IMR-90 (cell line): ENCODE results near the gene TCF25. TPM values are rescaled to one million over a fixed set of nuclear protein-coding genes. Genes with fewer than 3 reads are reported as not detected.

Source experiments
- ATAC-seq: fragments of 200-7000 bp; cut with Tn5 transposase; 2 replicates; pipeline ENCODE4 v1.9.1; 2020; ENCODE audit warnings: low read depth, mild to moderate bottlenecking, moderate library complexity
- BruUV-seq: library from RNA; stranded (reverse); fragments of 400-500 nt; replicated peaks from 2 replicates; lab custom pipeline; 2021; lab: Mats Ljungman, UMichigan
- CTCF ChIA-PET: fragments of 300-600 bp; formaldehyde crosslinking; extraction: SDS; loops from one replicate; lab custom pipeline; 2021; ENCODE audit warnings: antibody characterized with exemption; lab: Yijun Ruan, JAX
- POLR2A ChIA-PET: fragments of 300-600 bp; sonication (Branson Sonifier 250); formaldehyde crosslinking; loops from one replicate; lab custom pipeline; 2022; ENCODE audit warnings: antibody characterized with exemption; ENCODE audit not compliant: unreplicated experiment; lab: Charles Lee
- DNase-seq: peaks from one replicate; pipeline ENCODE4 v3.0.0; 2013
- H2AFZ ChIP-seq: replicated peaks from 2 replicates; pipeline ENCODE3; 2013; ENCODE audit warnings: low read length, mild to moderate bottlenecking; ENCODE audit not compliant: poor library complexity
- H2AK5ac ChIP-seq: 2 replicates; pipeline ENCODE4 v1.6.1; 2013; ENCODE audit warnings: low read depth, low read length, inconsistent platforms
- H2AK9ac ChIP-seq: replicated peaks from 2 replicates; pipeline ENCODE3; 2013; ENCODE audit warnings: mild to moderate bottlenecking, low read depth, low read length, moderate library complexity; ENCODE audit not compliant: poor library complexity
- H2BK120ac ChIP-seq: 2 replicates; pipeline ENCODE4 v1.6.1; 2013; ENCODE audit warnings: low read depth, low read length, inconsistent platforms
- H2BK15ac ChIP-seq: 3 replicates; pipeline ENCODE4 v1.6.1; 2013; ENCODE audit warnings: low read depth, low read length, inconsistent platforms
- H2BK20ac ChIP-seq: 2 replicates; pipeline ENCODE4 v1.6.1; 2013; ENCODE audit warnings: low read depth, mild to moderate bottlenecking, inconsistent platforms, low read length, moderate library complexity
- H2BK5ac ChIP-seq: 2 replicates; pipeline ENCODE4 v1.6.1; 2013; ENCODE audit warnings: mild to moderate bottlenecking, low read depth, low read length, inconsistent platforms; ENCODE audit not compliant: poor library complexity, severe bottlenecking
- H3K14ac ChIP-seq: replicated peaks from 2 replicates; pipeline ENCODE4 v1.6.1; 2013; ENCODE audit warnings: low read depth, low read length, inconsistent platforms
- H3K18ac ChIP-seq: 2 replicates; pipeline ENCODE4 v1.6.1; 2013; ENCODE audit warnings: low read depth, low read length, control low read depth
- H3K23ac ChIP-seq: 2 replicates; pipeline ENCODE4 v1.6.1; 2013; ENCODE audit warnings: low read depth, low read length, inconsistent platforms
- H3K27ac ChIP-seq: 2 replicates; pipeline ENCODE4 v1.5.1; 2013; ENCODE audit warnings: mild to moderate bottlenecking, control low read depth, low read length; ENCODE audit not compliant: insufficient read depth
- H3K27me3 ChIP-seq: 2 replicates; pipeline ENCODE4 v1.6.1; 2013; ENCODE audit warnings: low read length; ENCODE audit not compliant: control insufficient read depth, insufficient read depth
- H3K36me3 ChIP-seq: 2 replicates; pipeline ENCODE4 v1.6.1; 2013; ENCODE audit warnings: low read length, mixed read lengths; ENCODE audit not compliant: control insufficient read depth, insufficient read depth
- H3K4ac ChIP-seq: 2 replicates; pipeline ENCODE4 v1.6.1; 2013; ENCODE audit warnings: low read depth, low read length, inconsistent platforms
- H3K4me1 ChIP-seq: 2 replicates; pipeline ENCODE4 v1.6.1; 2013; ENCODE audit warnings: low read length, mixed read lengths; ENCODE audit not compliant: control insufficient read depth, insufficient read depth
- H3K4me2 ChIP-seq: 2 replicates; pipeline ENCODE4 v1.6.1; 2013; ENCODE audit warnings: low read depth, mild to moderate bottlenecking, control low read depth, low read length, moderate library complexity
- H3K4me3 ChIP-seq: 2 replicates; pipeline ENCODE4 v1.5.1; 2013; ENCODE audit warnings: low read depth, mild to moderate bottlenecking, control low read depth, low read length, moderate library complexity; ENCODE audit not compliant: insufficient read depth
- H3K56ac ChIP-seq: 2 replicates; pipeline ENCODE4 v1.6.1; 2013; ENCODE audit warnings: low read length, inconsistent platforms; ENCODE audit not compliant: insufficient read depth; ENCODE audit errors: extremely low read depth
- H3K79me1 ChIP-seq, 2 experiments: 2 replicates each; pipeline ENCODE4 v1.6.1; 2013; ENCODE audit warnings: low read length in 2 of 2, inconsistent platforms in 1 of 2, low read depth in 1 of 2
- H3K9ac ChIP-seq: 2 replicates; pipeline ENCODE4 v1.6.1; 2013; ENCODE audit warnings: low read depth, low read length, control low read depth
- H3K9me1 ChIP-seq: 2 replicates; pipeline ENCODE4 v1.6.1; 2013; ENCODE audit warnings: low read length, inconsistent platforms; ENCODE audit not compliant: insufficient read depth
- H3K9me3 ChIP-seq: 2 replicates; pipeline ENCODE4 v1.6.1; 2013; ENCODE audit warnings: low read length; ENCODE audit not compliant: control insufficient read depth, insufficient read depth
- H4K20me1 ChIP-seq: 2 replicates; pipeline ENCODE4 v1.6.1; 2013; ENCODE audit warnings: low read length, inconsistent platforms; ENCODE audit not compliant: insufficient read depth
- H4K5ac ChIP-seq: 2 replicates; pipeline ENCODE4 v1.6.1; 2013; ENCODE audit warnings: mild to moderate bottlenecking, low read depth, low read length, control low read depth
- H4K8ac ChIP-seq, 2 experiments: 2 replicates each; pipeline ENCODE4 v1.6.1; 2013; ENCODE audit warnings: low read depth in 2 of 2, low read length in 2 of 2, control low read depth in 1 of 2, inconsistent platforms in 1 of 2
- H4K91ac ChIP-seq: 2 replicates; pipeline ENCODE4 v1.6.1; 2013; ENCODE audit warnings: low read depth, low read length, inconsistent platforms; ENCODE audit not compliant: insufficient read depth
- BHLHE40 ChIP-seq: fragments of 150-350 bp; IDR thresholded peaks from 2 replicates; pipeline ENCODE4 v1.6.1; 2016; ENCODE audit warnings: mild to moderate bottlenecking, low read depth, low read length
- CEBPB ChIP-seq: IDR thresholded peaks from 2 replicates; pipeline ENCODE4 v1.6.1; 2012; ENCODE audit warnings: low read depth, low read length, improper control_type of control experiment
- FOS ChIP-seq: fragments of 150-350 bp; IDR thresholded peaks from 2 replicates; pipeline ENCODE4 v1.6.1; 2016; ENCODE audit warnings: low read depth, low read length
- MAFK ChIP-seq: IDR thresholded peaks from 2 replicates; pipeline ENCODE4 v1.6.1; 2012; ENCODE audit warnings: low read depth, low read length, improper control_type of control experiment
- MAZ ChIP-seq: IDR thresholded peaks from 2 replicates; pipeline ENCODE4 v1.6.1; 2012; ENCODE audit warnings: low read depth, mild to moderate bottlenecking, low read length, improper control_type of control experiment, moderate library complexity, borderline replicate concordance
- POLR2A ChIP-seq: IDR thresholded peaks from 2 replicates; pipeline ENCODE4 v1.6.1; 2012; ENCODE audit warnings: mild to moderate bottlenecking, low read depth, low read length
- RAD21 ChIP-seq: IDR thresholded peaks from 2 replicates; pipeline ENCODE4 v1.6.1; 2012; ENCODE audit warnings: low read length, improper control_type of control experiment
- RCOR1 ChIP-seq: IDR thresholded peaks from 2 replicates; pipeline ENCODE4 v1.6.1; 2012; ENCODE audit warnings: mild to moderate bottlenecking, low read length, improper control_type of control experiment; ENCODE audit not compliant: insufficient replicate concordance
- USF2 ChIP-seq: fragments of 150-350 bp; IDR thresholded peaks from 2 replicates; pipeline ENCODE4 v1.6.1; 2017; ENCODE audit warnings: mild to moderate bottlenecking, antibody characterized with exemption, low read length, low read depth
- WGBS, 2 experiments: methylation state at CpG; one replicate each; pipeline versions ENCODE4 v1.1.5 to v1.1.7; 2013; ENCODE audit warnings: missing lambda C conversion rate in 2 of 2; ENCODE audit not compliant: insufficient read length in 1 of 2; ENCODE audit errors: extremely low coverage in 2 of 2; 5-methylcytosine and 5-hydroxymethylcytosine counted together
- dilution Hi-C: fragments of 300-500 bp; cut with HindIII; formaldehyde crosslinking; loops from one replicate; pipeline ENCODE4 v1.14.3; 2018; ENCODE audit warnings: low sequenced_read_pairs; ENCODE audit not compliant: unreplicated experiment
- in situ Hi-C: fragments of 300-500 bp; cut with MboI; formaldehyde crosslinking; loops from 3 replicates; pipeline ENCODE4 v1.14.3; 2019; ENCODE audit warnings: low sequenced_read_pairs, inconsistent platforms, mixed read lengths
- intact Hi-C: fragments of 100-400 bp; cut with micrococcal nuclease; formaldehyde crosslinking; loops from 2 replicates; pipeline ENCODE4 v1.10.0; 2022
- polyA plus RNA-seq, 3 experiments: library from polyadenylated mRNA; depleted of rRNA; stranded (reverse); fragments of >200 nt; gene quantifications; 2 replicates each; pipeline ENCODE4 v1.2.3, GENCODE V29; 2012; ENCODE audit warnings: low replicate concordance in 1 of 3
- total RNA-seq: library from RNA; depleted of rRNA; stranded (reverse); fragments of >200 nt; gene quantifications from 2 replicates; pipeline ENCODE4 v1.2.3, GENCODE V29; 2012

TCF25 gene
- total and polyA plus RNA-seq, 2 of the 4 experiments (the other 2 are of a cell fraction), result 127 to 184 TPM

- peak overlapping the region; percentile 93 for H2AFZ ChIP-seq
- dilution Hi-C loops, result no loop called here
- intact Hi-C loops, result loop anchor here (10.0 kb wide), 1 partner anchor 102 kb away; no protein-coding TSS in a partner anchor
Observed at GRCh38 chr16:89922477-89922883, 49.1 kb downstream of the TCF25 start.

More at GRCh38 chr16:89922477-89922883, 49.1 kb downstream of the TCF25 start:
- peak overlapping the region; percentile 100 for H3K23ac ChIP-seq
- peak overlapping the region; percentile 93 for H3K4me2 ChIP-seq
- CTCF ChIA-PET, result interaction anchor here (0.8 to 1.2 kb wide), 3 partner anchors 12 to 28 kb away, joined by 3 to 4 read pairs (median 3); no protein-coding TSS in a partner anchor
- H2AK9ac ChIP-seq, result peak overlapping the region; percentile 100
- H4K5ac ChIP-seq, result peak overlapping the region; percentile 96
- peak overlapping the region; percentile 93 for H2BK15ac ChIP-seq
- H3K36me3 ChIP-seq, result peaks cover under 1% of the 10 kb centered on the region; the same call in 1 of the 2 replicates
- ATAC-seq, result peak; percentile 30
- peaks cover 27% of the 10 kb centered on the region for H3K4me1 ChIP-seq
- POLR2A ChIA-PET, result interaction anchor here (0.5 to 0.9 kb wide), 4 partner anchors 14 to 382 kb away, joined by 3 to 9 read pairs (median 3); no protein-coding TSS in a partner anchor
- peaks cover 38% of the 10 kb centered on the region for H4K20me1 ChIP-seq
- H3K27me3 ChIP-seq, result no peaks in the 10 kb centered on the region
- in situ Hi-C loops, result no loop called here
- peak overlapping the region; percentile 99 for H3K56ac ChIP-seq
- DNase-seq, result peak; percentile 91
- H3K4me3 ChIP-seq, result peak overlapping the region; percentile 83
- peak overlapping the region; percentile 99 for H3K14ac ChIP-seq
- H2AK5ac ChIP-seq, result peak overlapping the region; percentile 97
- peak overlapping the region; percentile 100 for H3K4ac ChIP-seq
- peak overlapping the region; percentile 98 for H2BK120ac ChIP-seq
- WGBS, 2 experiments, result 0% methylated on average over 3 of the region's 31 CpGs; no CpG with 5 or more reads in 1 of the 2 experiments
- peaks cover under 1 to 70% of the 10 kb centered on the region in 2 experiments; a peak in 3 of 4 replicates for H3K79me1 ChIP-seq
- no peaks in the 10 kb centered on the region for H3K9me3 ChIP-seq
- BruUV-seq, result no TSS peak
- H2BK20ac ChIP-seq, result peak overlapping the region; percentile 89
- TF ChIP-seq RAD21 (no peak), RCOR1 (peak; percentile 22), FOS (peak; percentile 83), BHLHE40 (peak; percentile 56; the same call in 1 of the 2 replicates), POLR2A (no peak), MAFK (no peak), MAZ (peak; percentile 36; the same call in 1 of the 2 replicates), USF2 (no peak), CEBPB (no peak)
- H4K8ac ChIP-seq, result peak overlapping the region; percentile 96 to 98
- peak overlapping the region; percentile 98 for H3K9ac ChIP-seq
- peak overlapping the region; percentile 96 for H3K18ac ChIP-seq
- peak overlapping the region; percentile 100 for H4K91ac ChIP-seq
- peaks cover 20% of the 10 kb centered on the region for H3K9me1 ChIP-seq
- H3K27ac ChIP-seq, result peak overlapping the region; percentile 98
- H2BK5ac ChIP-seq, result peak overlapping the region; percentile 99
